ENCODE measurements around the gene SIRT7.

- TF ChIP-seq CTCF (IDR thresholded peaks at IDR 0.05): no peak
- no peak for TF ChIP-seq EP300 (IDR thresholded peaks at IDR 0.05)
- no peak for TF ChIP-seq POLR2AphosphoS5 (IDR thresholded peaks at IDR 0.05)
These were observed 9.2 kb downstream of the SIRT7 start for GRCh38 chr17:81908793-81909192.

All from gastroesophageal sphincter (tissue), 3 donors.